GM19238 (cell line): ENCODE measurements around the gene LHX6.

Experiments used
- DNase-seq: peaks from one replicate; pipeline ENCODE4 v3.0.0; 2011; ENCODE audit warnings: low spot score; ENCODE audit not compliant: insufficient read length

Gene LHX6

GRCh38 chr9:122228568-122229484 is at the start of gene LHX6:
TSS of gene LHX6 (minus strand) at chr9:122228957. CDS start at chr9:122228740, 217 bp downstream.
- no peak for DNase-seq

GRCh38 chr9:122277285-122277897 is 48.6 kb upstream of the LHX6 start:
- no peak for DNase-seq

- DNase-seq = no peak
Observed at GRCh38 chr9:122276096-122276495, 47.3 kb upstream of the LHX6 start.

- no peak for DNase-seq
Observed at GRCh38 chr9:122274055-122274454, 45.3 kb upstream of the LHX6 start.

- DNase-seq = no peak
Observed at GRCh38 chr9:122268041-122268814, 39.5 kb upstream of the LHX6 start.

- peak; percentile 5 for DNase-seq
Observed at GRCh38 chr9:122265149-122265915, 36.6 kb upstream of the LHX6 start.

GRCh38 chr9:122264360-122265148 is 35.8 kb upstream of the LHX6 start, which contains the start of the genes MRRF and RBM18:
TSS of gene MRRF (plus strand) at chr9:122264882. CDS start at chr9:122270892, 6,010 bp downstream.
TSS of gene RBM18 (minus strand) at chr9:122264840. CDS start at chr9:122261492, 3,348 bp downstream.
- peak; percentile 75 for DNase-seq

- no peak for DNase-seq
Observed at GRCh38 chr9:122263699-122264349, 35.1 kb upstream of the LHX6 start.

GRCh38 chr9:122262073-122262472 is 33.3 kb upstream of the LHX6 start:
- DNase-seq = no peak

GRCh38 chr9:122261469-122261881 is 32.7 kb upstream of the LHX6 start:
- no peak for DNase-seq

GRCh38 chr9:122258886-122259415 is 30.2 kb upstream of the LHX6 start:
- no peak for DNase-seq

GRCh38 chr9:122256206-122256605 is 27.4 kb upstream of the LHX6 start:
- DNase-seq = no peak

GRCh38 chr9:122254761-122255160 is 26.0 kb upstream of the LHX6 start:
- no peak for DNase-seq

- no peak for DNase-seq
Observed at GRCh38 chr9:122252796-122253195, 24.0 kb upstream of the LHX6 start.

- DNase-seq = no peak
Observed at GRCh38 chr9:122251351-122251750, 22.6 kb upstream of the LHX6 start.

GRCh38 chr9:122248448-122248865 is 19.7 kb upstream of the LHX6 start:
- no peak for DNase-seq

GRCh38 chr9:122246666-122247065 is 17.9 kb upstream of the LHX6 start:
- no peak for DNase-seq

GRCh38 chr9:122244349-122244748 is 15.6 kb upstream of the LHX6 start:
- DNase-seq = no peak

- DNase-seq = no peak
Observed at GRCh38 chr9:122239722-122240121, 11.0 kb upstream of the LHX6 start.
